B cell (primary cell): ENCODE results near the gene HSD17B2. TPM values are rescaled to one million over a fixed set of nuclear protein-coding genes. Genes with fewer than 3 reads are reported as not detected.

Source experiments
- ATAC-seq: fragments of 200-7000 bp; cut with Tn5 transposase; one replicate; pipeline ENCODE4 v1.10.0; 2021; ENCODE audit warnings: low read depth, mild to moderate bottlenecking, moderate number of reproducible peaks, moderate library complexity
- CTCF ChIA-PET: fragments of 350-600 bp; sonication (Branson Sonifier 250); formaldehyde crosslinking; loops from one replicate; lab custom pipeline; 2021; ENCODE audit warnings: antibody characterized with exemption, inconsistent platforms; lab: Charles Lee
- POLR2A ChIA-PET: fragments of 350-600 bp; sonication (Branson Sonifier 250); formaldehyde crosslinking; loops from one replicate; lab custom pipeline; 2021; ENCODE audit warnings: antibody characterized with exemption; lab: Charles Lee
- DNase-seq: peaks from one replicate; pipeline ENCODE4 v3.0.0; 2013
- H2AFZ ChIP-seq: 2 replicates; pipeline ENCODE4 v1.6.1; 2012; ENCODE audit warnings: mild to moderate bottlenecking, low read depth, low read length; ENCODE audit not compliant: insufficient read depth, poor library complexity, severe bottlenecking
- H3K27ac ChIP-seq, 2 donors: 1 replicate in 1 of 2; 2 replicates in 1 of 2; pipeline ENCODE4 v1.5.1; 2012 to 2013; ENCODE audit warnings: low read length in 2 of 2, mild to moderate bottlenecking in 2 of 2, moderate library complexity in 1 of 2
- H3K27me3 ChIP-seq, 4 experiments: fragments of 200-600 bp in 1 of 4; sonication (generic) in 1 of 4; replicated peaks in 1 of 4; 1 replicate in 2 of 4; 2 replicates in 2 of 4; pipeline versions ENCODE4 v1.6.1 to v1.7.0; 2013 to 2016; ENCODE audit warnings: low read length in 3 of 4, mild to moderate bottlenecking in 2 of 4, mixed read lengths in 1 of 4, moderate library complexity in 1 of 4; ENCODE audit not compliant: insufficient read depth in 4 of 4, control insufficient read depth in 3 of 4; ENCODE audit errors: control extremely low read depth in 1 of 4
- H3K36me3 ChIP-seq, 2 experiments: replicated peaks in 1 of 2; 1 replicate in 1 of 2; 2 replicates in 1 of 2; pipeline versions ENCODE4 v1.6.1 to v1.7.1; 2013; ENCODE audit warnings: low read length in 1 of 2; ENCODE audit not compliant: insufficient read depth in 2 of 2, control insufficient read depth in 1 of 2; ENCODE audit errors: control extremely low read depth in 1 of 2, extremely low read depth in 1 of 2
- H3K4me1 ChIP-seq, 2 donors: fragments of 200-600 bp in 1 of 2; sonication (generic) in 1 of 2; 1 replicate in 1 of 2; 2 replicates in 1 of 2; pipeline versions ENCODE4 v1.5.1 to v1.6.1; 2013 to 2017; ENCODE audit warnings: low read length in 2 of 2; ENCODE audit not compliant: control insufficient read depth in 2 of 2, insufficient read depth in 2 of 2
- H3K4me2 ChIP-seq: replicated peaks from 2 replicates; pipeline ENCODE3; 2012; ENCODE audit warnings: mild to moderate bottlenecking, low read depth, low read length; ENCODE audit not compliant: poor library complexity, severe bottlenecking
- H3K4me3 ChIP-seq, 5 experiments: fragments of 200-600 bp in 1 of 5; sonication (generic) in 1 of 5; 1 replicate in 3 of 5; 2 replicates in 2 of 5; pipeline versions ENCODE4 v1.5.1 to v1.7.0; 2011 to 2016; ENCODE audit warnings: low read length in 4 of 5, mild to moderate bottlenecking in 4 of 5, low read depth in 2 of 5, control low read depth in 1 of 5, moderate library complexity in 1 of 5; ENCODE audit not compliant: insufficient read depth in 1 of 5; ENCODE audit errors: control extremely low read depth in 1 of 5, extremely low read depth in 1 of 5
- H3K79me2 ChIP-seq: fragments of 200-600 bp; sonication (generic); one replicate; pipeline ENCODE4 v1.6.0; 2016; ENCODE audit warnings: low read length; ENCODE audit not compliant: control insufficient read depth, insufficient read depth
- H3K9ac ChIP-seq: fragments of 200-600 bp; sonication (generic); 2 replicates; pipeline ENCODE4 v1.6.1; 2017; ENCODE audit warnings: mild to moderate bottlenecking, low read length, moderate library complexity
- H3K9me3 ChIP-seq, 3 donors: one replicate each; pipeline versions ENCODE4 v1.6.1 to v1.7.1; 2013; ENCODE audit warnings: low read length in 2 of 3; ENCODE audit not compliant: control insufficient read depth in 2 of 3, insufficient read depth in 1 of 3; ENCODE audit errors: control extremely low read depth in 1 of 3
- H4K20me1 ChIP-seq: 2 replicates; pipeline ENCODE4 v1.6.0; 2012; ENCODE audit warnings: mild to moderate bottlenecking, low read length; ENCODE audit not compliant: insufficient read depth, control insufficient read depth, poor library complexity, severe bottlenecking
- H3K27ac Mint-ChIP-seq: one replicate; pipeline ENCODE4 v1.8.0; 2021; ENCODE audit warnings: mixed read lengths
- H3K27me3 Mint-ChIP-seq: one replicate; pipeline ENCODE4 v1.8.0; 2021; ENCODE audit warnings: mixed read lengths
- H3K4me1 Mint-ChIP-seq: one replicate; pipeline ENCODE4 v1.8.0; 2021; ENCODE audit warnings: mixed read lengths
- H3K4me3 Mint-ChIP-seq: one replicate; pipeline ENCODE4 v1.8.0; 2021; ENCODE audit warnings: mixed read lengths
- H3K9me3 Mint-ChIP-seq: one replicate; pipeline ENCODE4 v1.8.0; 2022; ENCODE audit warnings: mixed read lengths; ENCODE audit not compliant: insufficient read depth
- EZH2 ChIP-seq: IDR thresholded peaks from 2 replicates; pipeline ENCODE4 v1.6.1; 2012; ENCODE audit warnings: borderline replicate concordance, low read depth, mild to moderate bottlenecking, moderate library complexity, low read length; ENCODE audit not compliant: insufficient read depth, poor library complexity, severe bottlenecking
- WGBS: methylation state at CpG from one replicate; pipeline ENCODE4 v1.1.5; 2013; ENCODE audit warnings: missing lambda C conversion rate; ENCODE audit not compliant: insufficient coverage; 5-methylcytosine and 5-hydroxymethylcytosine counted together
- intact Hi-C: fragments of 100-400 bp; cut with micrococcal nuclease; formaldehyde crosslinking; loops from one replicate; pipeline ENCODE4 v1.10.0; 2022
- polyA plus RNA-seq: library from polyadenylated mRNA; depleted of rRNA; stranded (reverse); fragments of >200 nt; gene quantifications from 2 replicates; pipeline ENCODE4 v1.2.3, GENCODE V29; 2012
- total RNA-seq, 2 donors: library from RNA; stranded (reverse); fragments of 120-200 nt in 1 of 2; gene quantifications; 1 replicate in 1 of 2; 2 replicates in 1 of 2; pipeline versions ENCODE4 v1.2.3 to v1.2.4, GENCODE V29; 2013 to 2022
- TF ChIP-seq, protein P1 (sequence below): fragments of 200-600 bp; IDR thresholded peaks from one replicate; pipeline ENCODE4 v1.8.0; 2022; ENCODE audit warnings: antibody characterized with exemption, mild to moderate bottlenecking

Gene HSD17B2
- total and polyA plus RNA-seq, 2 donors (not counting 1 experiment from before 2014, with no cell fraction given): not detected

DNA sequence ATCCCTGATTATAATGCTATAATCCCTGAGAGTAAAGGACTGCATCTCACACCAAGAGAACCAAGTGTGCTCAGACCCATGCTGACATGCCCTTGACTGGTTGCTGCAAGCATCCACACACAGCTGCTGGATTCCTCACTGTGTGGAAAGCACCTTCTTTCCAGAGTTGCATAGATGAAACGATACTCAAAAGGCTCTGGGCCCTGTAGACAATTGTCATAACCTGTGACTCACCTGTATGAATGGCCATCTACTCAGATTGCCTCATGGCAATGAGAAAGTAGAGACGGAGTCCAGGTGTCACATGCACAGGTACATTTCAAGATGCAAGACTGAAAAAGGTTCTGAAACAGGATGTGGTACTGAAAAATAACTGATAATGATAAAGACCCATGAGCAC, 76.9 kb downstream of the HSD17B2 start:
- CTCF ChIA-PET: no interaction called here
- Histone ChIP-seq H3K9ac (no peak overlapping the region), H4K20me1 (no peaks in the 10 kb centered on the region), H3K4me2 (no peak overlapping the region), H3K36me3 (no peaks in the 10 kb centered on the region), H3K4me3 (no peak overlapping the region), H2AFZ (no peak overlapping the region), H3K27me3 (peaks cover 0 to 3% (median 1%) of the 10 kb centered on the region in 4 experiments), H3K27ac (no peak overlapping the region), H3K9me3 (peaks cover 0 to 4% (median 0%) of the 10 kb centered on the region in 3 donors), H3K4me1 (no peaks in the 10 kb centered on the region), H3K79me2 (no peaks in the 10 kb centered on the region)
- 90% methylated on average over 2 of the region's 2 CpGs for WGBS
- Mint-ChIP-seq H3K4me1 (no peaks in the 10 kb centered on the region), H3K27ac (no peak overlapping the region), H3K4me3 (no peak overlapping the region), H3K9me3 (no peaks in the 10 kb centered on the region), H3K27me3 (peaks cover 14% of the 10 kb centered on the region)
- POLR2A ChIA-PET: no interaction called here
- DNase-seq (no peak), ATAC-seq (no peak)
- intact Hi-C loops: no loop called here
- TF ChIP-seq EZH2: no peak
- TF ChIP-seq, protein P1, sequence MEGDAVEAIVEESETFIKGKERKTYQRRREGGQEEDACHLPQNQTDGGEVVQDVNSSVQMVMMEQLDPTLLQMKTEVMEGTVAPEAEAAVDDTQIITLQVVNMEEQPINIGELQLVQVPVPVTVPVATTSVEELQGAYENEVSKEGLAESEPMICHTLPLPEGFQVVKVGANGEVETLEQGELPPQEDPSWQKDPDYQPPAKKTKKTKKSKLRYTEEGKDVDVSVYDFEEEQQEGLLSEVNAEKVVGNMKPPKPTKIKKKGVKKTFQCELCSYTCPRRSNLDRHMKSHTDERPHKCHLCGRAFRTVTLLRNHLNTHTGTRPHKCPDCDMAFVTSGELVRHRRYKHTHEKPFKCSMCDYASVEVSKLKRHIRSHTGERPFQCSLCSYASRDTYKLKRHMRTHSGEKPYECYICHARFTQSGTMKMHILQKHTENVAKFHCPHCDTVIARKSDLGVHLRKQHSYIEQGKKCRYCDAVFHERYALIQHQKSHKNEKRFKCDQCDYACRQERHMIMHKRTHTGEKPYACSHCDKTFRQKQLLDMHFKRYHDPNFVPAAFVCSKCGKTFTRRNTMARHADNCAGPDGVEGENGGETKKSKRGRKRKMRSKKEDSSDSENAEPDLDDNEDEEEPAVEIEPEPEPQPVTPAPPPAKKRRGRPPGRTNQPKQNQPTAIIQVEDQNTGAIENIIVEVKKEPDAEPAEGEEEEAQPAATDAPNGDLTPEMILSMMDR: no peak

DNA sequence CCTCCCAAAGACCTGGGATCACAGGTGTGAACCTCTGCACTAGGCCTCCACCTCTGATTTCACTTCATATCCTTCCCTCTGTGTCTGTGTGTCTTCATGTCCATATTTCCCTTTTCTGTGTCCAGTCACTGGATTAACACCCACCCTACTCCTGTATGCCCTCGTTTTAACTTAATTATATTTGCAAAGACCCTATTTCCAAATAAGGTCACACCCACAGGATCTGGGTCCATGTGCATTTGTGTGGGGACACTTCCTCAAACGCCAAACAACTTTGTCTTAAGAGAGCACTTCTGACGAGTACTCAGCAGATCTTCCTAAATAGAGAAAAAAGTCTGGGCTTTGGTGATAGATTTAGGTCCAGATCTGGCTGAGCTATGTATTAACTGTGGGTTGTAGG, 78.7 kb downstream of the HSD17B2 start:
- H3K4me2 ChIP-seq: no peak overlapping the region
- H3K79me2 ChIP-seq: no peaks in the 10 kb centered on the region
- no peak overlapping the region for H3K4me3 ChIP-seq
- no peak overlapping the region for H3K27ac ChIP-seq
- no peak for TF ChIP-seq EZH2
- TF ChIP-seq, protein P1: no peak
- peaks cover 0 to 3% (median 1%) of the 10 kb centered on the region in 4 experiments for H3K27me3 ChIP-seq
- no peaks in the 10 kb centered on the region for H3K4me1 Mint-ChIP-seq
- H3K4me3 Mint-ChIP-seq: no peak overlapping the region
- intact Hi-C loops: no loop called here
- no peaks in the 10 kb centered on the region for H4K20me1 ChIP-seq
- peaks cover 9% of the 10 kb centered on the region for H3K27me3 Mint-ChIP-seq
- no peak overlapping the region for H2AFZ ChIP-seq
- H3K9me3 ChIP-seq: peaks cover 0 to 4% (median 0%) of the 10 kb centered on the region in 3 donors
- no peak overlapping the region for H3K27ac Mint-ChIP-seq
- no peak for DNase-seq
- POLR2A ChIA-PET: no interaction called here
- no peak overlapping the region for H3K9ac ChIP-seq
- CTCF ChIA-PET: no interaction called here
- WGBS: 75% methylated on average over 2 of the region's 3 CpGs
- no peaks in the 10 kb centered on the region for H3K36me3 ChIP-seq
- H3K9me3 Mint-ChIP-seq: no peaks in the 10 kb centered on the region
- no peak for ATAC-seq
- H3K4me1 ChIP-seq: no peaks in the 10 kb centered on the region
